GM12878 (cell line): ENCODE results near the gene PPP2R5B. TPM values are rescaled to one million over a fixed set of nuclear protein-coding genes. Genes with fewer than 3 reads are reported as not detected.

Experiments used
- ATAC-seq: fragments of 200-7000 bp; cut with Tn5 transposase; 3 replicates; pipeline ENCODE4 v1.9.1; 2020; ENCODE audit warnings: mild to moderate bottlenecking, moderate library complexity
- BruUV-seq: library from RNA; stranded (reverse); fragments of 400-500 nt; replicated peaks from 2 replicates; lab custom pipeline; 2021; lab: Mats Ljungman, UMichigan
- CTCF ChIA-PET: fragments of 300-600 bp; sonication (Branson Sonifier 250); formaldehyde crosslinking; extraction: SDS; loops from one replicate; lab custom pipeline; 2021; ENCODE audit warnings: inconsistent platforms; lab: Yijun Ruan, JAX
- POLR2A ChIA-PET: fragments of 350-600 bp; formaldehyde crosslinking; extraction: SDS; loops from one replicate; lab custom pipeline; 2021; ENCODE audit warnings: inconsistent platforms; lab: Charles Lee
- RAD21 ChIA-PET: fragments of 300-600 bp; sonication (Branson Sonifier 250); formaldehyde crosslinking; loops from one replicate; lab custom pipeline; 2023; ENCODE audit warnings: antibody characterized with exemption; ENCODE audit not compliant: unreplicated experiment; lab: Charles Lee
- SMC1A ChIA-PET: fragments of 300-600 bp; sonication (Branson Sonifier 250); formaldehyde crosslinking; loops from one replicate; lab custom pipeline; 2023; ENCODE audit not compliant: unreplicated experiment, uncharacterized antibody; lab: Charles Lee
- DNase-seq: peaks from one replicate; pipeline ENCODE4 v3.0.0-alpha.2; 2011; ENCODE audit warnings: low read depth, low spot score
- FAIRE-seq: peaks from 3 replicates; lab custom pipeline; 2011; peaks lifted over from hg19 to GRCh38; lab: Jason Lieb, UNC
- H2AFZ ChIP-seq: 2 replicates; pipeline ENCODE4 v1.6.0; 2011; ENCODE audit warnings: low read depth, low read length, control low read depth; ENCODE audit not compliant: control insufficient read depth
- H3K27ac ChIP-seq: 2 replicates; pipeline ENCODE4 v1.5.1; 2011; ENCODE audit warnings: control low read depth; ENCODE audit not compliant: control insufficient read depth, insufficient read depth
- H3K27me3 ChIP-seq, 2 experiments: replicated peaks in 1 of 2; 2 replicates each; pipeline versions ENCODE4 v1.6.0 to v1.6.1; 2011; ENCODE audit warnings: low read length in 1 of 2; ENCODE audit not compliant: control insufficient read depth in 2 of 2, insufficient read depth in 2 of 2
- H3K36me3 ChIP-seq, 2 experiments: 2 replicates each; pipeline ENCODE4 v1.5.1; 2011; ENCODE audit warnings: low read length in 1 of 2; ENCODE audit not compliant: control insufficient read depth in 2 of 2, insufficient read depth in 2 of 2
- H3K4me1 ChIP-seq: 2 replicates; pipeline ENCODE4 v1.6.1; 2011; ENCODE audit warnings: mild to moderate bottlenecking, low read length, moderate library complexity, mixed read lengths; ENCODE audit not compliant: control insufficient read depth, insufficient read depth
- H3K4me2 ChIP-seq: 2 replicates; pipeline ENCODE4 v1.6.0; 2011; ENCODE audit warnings: control low read depth; ENCODE audit not compliant: control insufficient read depth, insufficient read depth
- H3K4me3 ChIP-seq: fragments of 200-600 bp; sonication (generic); 2 replicates; pipeline ENCODE4 v1.5.1; 2016
- H3K79me2 ChIP-seq: 2 replicates; pipeline ENCODE4 v1.6.0; 2011; ENCODE audit warnings: low read length; ENCODE audit not compliant: control insufficient read depth, insufficient read depth
- H3K9ac ChIP-seq: 2 replicates; pipeline ENCODE4 v1.8.0; 2011; ENCODE audit warnings: low read length, control low read depth, mixed read lengths; ENCODE audit not compliant: control insufficient read depth, insufficient read depth
- H3K9me3 ChIP-seq: replicated peaks from 3 replicates; pipeline ENCODE4 v1.5.1; 2011; ENCODE audit warnings: mild to moderate bottlenecking, low read length; ENCODE audit not compliant: control insufficient read depth, insufficient read depth
- H4K20me1 ChIP-seq: 2 replicates; pipeline ENCODE4 v1.6.0; 2011; ENCODE audit not compliant: control insufficient read depth, insufficient read depth
- EGR1 ChIP-seq, 2 experiments: IDR thresholded peaks; 1 replicate in 1 of 2; 2 replicates in 1 of 2; pipeline ENCODE4 v1.6.1; 2011 to 2012; ENCODE audit warnings: low read depth in 2 of 2, low read length in 2 of 2, borderline replicate concordance in 1 of 2, mild to moderate bottlenecking in 1 of 2, moderate library complexity in 1 of 2
- EP300 ChIP-seq, 2 experiments: fragments of 150-350 bp in 1 of 2; IDR thresholded peaks; 2 replicates each; pipeline ENCODE4 v1.6.1; 2011 to 2012; ENCODE audit warnings: low read depth in 2 of 2, low read length in 2 of 2, borderline replicate concordance in 1 of 2, improper control_type of control experiment in 1 of 2, inconsistent platforms in 1 of 2; ENCODE audit not compliant: control insufficient read depth in 1 of 2
- EZH2 ChIP-seq: IDR thresholded peaks from 2 replicates; pipeline ENCODE4 v1.6.1; 2012; ENCODE audit warnings: low read depth, mild to moderate bottlenecking, control low read depth, inconsistent platforms, low read length, borderline replicate concordance; ENCODE audit not compliant: control insufficient read depth
- HDGF ChIP-seq: fragments of 450-650 bp; IDR thresholded peaks from 2 replicates; pipeline ENCODE4 v1.6.1; 2016; ENCODE audit warnings: antibody characterized with exemption
- SRF ChIP-seq, 2 experiments: IDR thresholded peaks; 2 replicates each; pipeline ENCODE4 v1.6.1; 2011; ENCODE audit warnings: low read depth in 2 of 2, low read length in 2 of 2, mild to moderate bottlenecking in 1 of 2, moderate library complexity in 1 of 2
- TAF1 ChIP-seq: IDR thresholded peaks from 2 replicates; pipeline ENCODE4 v1.6.1; 2011; ENCODE audit warnings: mild to moderate bottlenecking, low read depth, low read length, borderline replicate concordance
- WGBS: methylation state at CpG from one replicate; pipeline ENCODE4 v1.1.6; 2016; ENCODE audit warnings: low lambda C conversion rate; ENCODE audit not compliant: insufficient replicate concordance, insufficient coverage; ENCODE audit errors: missing lambda C conversion rate; 5-methylcytosine and 5-hydroxymethylcytosine counted together
- in situ Hi-C: fragments of 300-500 bp; cut with MboI; formaldehyde crosslinking; loops from 9 replicates; pipeline ENCODE4 v1.14.3; 2018; ENCODE audit warnings: mixed read lengths
- intact Hi-C: fragments of 100-400 bp; cut with micrococcal nuclease; formaldehyde crosslinking; loops from one replicate; pipeline ENCODE4 v1.14.2; 2022; ENCODE audit not compliant: unreplicated experiment
- polyA plus RNA-seq, 11 experiments: library from polyadenylated mRNA; depleted of rRNA in 4 of 11; unstranded in 6 of 11; stranded (reverse) in 5 of 11; fragments of >200 nt; fragmentation: Nextera tagmentation in 4 of 11; fragmentation: Illumina TruSeq in 1 of 11; extraction: Ambion mirVana in 4 of 11; extraction: Trizol in 1 of 11; gene quantifications; 1 replicate in 1 of 11; 2 replicates in 10 of 11; pipeline versions ENCODE4 v1.2.1 to v1.2.3, GENCODE V29; 2011 to 2016; ENCODE audit warnings: inconsistent platforms in 2 of 11, missing spikeins in 2 of 11, low read depth in 1 of 11
- total RNA-seq, 4 experiments: library from RNA; depleted of rRNA in 3 of 4; stranded (reverse); fragments of >200 nt in 3 of 4; fragmentation: Illumina TruSeq in 1 of 4; extraction: Trizol in 1 of 4; gene quantifications; 2 replicates each; pipeline versions ENCODE4 v1.2.1 to v1.2.3, GENCODE V29; 2013 to 2021
- TF ChIP-seq, protein P1 (sequence below): IDR thresholded peaks from 2 replicates; pipeline ENCODE4 v1.6.1; 2012; ENCODE audit warnings: low read length, inconsistent platforms

PPP2R5B gene
- total and polyA plus RNA-seq, 10 of the 15 experiments (the other 5 are each of a cell fraction or from before 2014, with no cell fraction given): 0.08 to 6.7 (median 2.0) TPM

DNA sequence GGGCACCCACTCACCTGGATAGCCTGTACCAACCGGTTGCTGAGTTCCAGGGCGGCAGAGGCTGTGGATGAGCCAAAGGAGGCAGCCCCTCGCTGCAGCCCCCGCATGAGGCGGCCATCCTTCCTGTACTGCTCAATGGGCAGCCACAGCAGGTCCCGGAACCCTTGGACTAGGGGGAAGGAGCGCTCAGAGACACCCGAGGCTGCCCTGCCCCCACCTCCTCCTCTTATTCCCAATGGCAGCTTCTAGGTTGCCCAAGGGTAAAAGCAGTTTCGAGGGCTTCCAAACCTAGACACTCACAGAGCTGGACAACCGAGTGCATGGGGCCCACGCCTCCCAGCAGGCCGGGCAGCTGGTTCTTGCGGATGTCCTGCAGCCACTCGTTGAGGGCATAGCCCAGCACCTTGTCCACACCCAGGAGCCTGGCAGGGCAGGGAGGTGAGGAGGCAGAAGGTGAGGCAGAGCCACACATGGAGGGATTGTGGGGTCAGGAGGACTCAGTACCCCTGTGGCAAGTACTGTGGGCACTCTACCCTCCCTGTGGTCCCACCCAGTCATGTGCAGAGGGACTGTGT, 28.0 kb upstream of the PPP2R5B start:
- Histone ChIP-seq H3K4me2 (no peak overlapping the region), H3K4me3 (no peak overlapping the region), H3K27me3 (no peaks in the 10 kb centered on the region), H3K27ac (no peak overlapping the region), H3K4me1 (peaks cover 9% of the 10 kb centered on the region), H4K20me1 (no peaks in the 10 kb centered on the region), H3K9me3 (no peaks in the 10 kb centered on the region), H2AFZ (no peak overlapping the region), H3K9ac (no peak overlapping the region), H3K36me3 (peaks cover 0 to 3% of the 10 kb centered on the region in 2 experiments; a peak in 1 of 4 replicates), H3K79me2 (no peaks in the 10 kb centered on the region)
- BruUV-seq: no TSS peak
- ChIA-PET RAD21 (interaction anchor here (1.0 to 5.7 kb wide), 3 partner anchors 24 to 52 kb away, joined by 3 to 101 read pairs (median 4); partner anchors contain the start of gene CDC42BPG), CTCF (interaction anchor here (0.5 to 30.0 kb wide), 4 partner anchors 40 to 238 kb away, joined by 3 to 1208 read pairs (median 4); partner anchors contain the start of genes CDC42BPG, SYVN1 and ZNHIT2), POLR2A (interaction anchor here (0.6 to 1.4 kb wide), 4 partner anchors 32 to 50 kb away, joined by 3 to 5 read pairs (median 4); no protein-coding TSS in a partner anchor), SMC1A (interaction anchor here (4.1 to 7.2 kb wide), 2 partner anchors 47 to 48 kb away, joined by 18 to 138 read pairs; no protein-coding TSS in a partner anchor)
- in situ Hi-C loops (no loop called here), intact Hi-C loops (no loop called here)
- FAIRE-seq (no peak), ATAC-seq (no peak), DNase-seq (no peak)
- 83% methylated on average over 14 of the region's 14 CpGs for WGBS
- TF ChIP-seq EP300 (IDR thresholded peaks at IDR 0.05; ENCODE audit: borderline replicate concordance in 1 of 2, control insufficient read depth in 1 of 2, low read depth in 2 of 2, low read length in 2 of 2): no peak
- no peak for TF ChIP-seq SRF (IDR thresholded peaks at IDR 0.05; ENCODE audit: low read depth in 2 of 2, low read length in 2 of 2)

DNA sequence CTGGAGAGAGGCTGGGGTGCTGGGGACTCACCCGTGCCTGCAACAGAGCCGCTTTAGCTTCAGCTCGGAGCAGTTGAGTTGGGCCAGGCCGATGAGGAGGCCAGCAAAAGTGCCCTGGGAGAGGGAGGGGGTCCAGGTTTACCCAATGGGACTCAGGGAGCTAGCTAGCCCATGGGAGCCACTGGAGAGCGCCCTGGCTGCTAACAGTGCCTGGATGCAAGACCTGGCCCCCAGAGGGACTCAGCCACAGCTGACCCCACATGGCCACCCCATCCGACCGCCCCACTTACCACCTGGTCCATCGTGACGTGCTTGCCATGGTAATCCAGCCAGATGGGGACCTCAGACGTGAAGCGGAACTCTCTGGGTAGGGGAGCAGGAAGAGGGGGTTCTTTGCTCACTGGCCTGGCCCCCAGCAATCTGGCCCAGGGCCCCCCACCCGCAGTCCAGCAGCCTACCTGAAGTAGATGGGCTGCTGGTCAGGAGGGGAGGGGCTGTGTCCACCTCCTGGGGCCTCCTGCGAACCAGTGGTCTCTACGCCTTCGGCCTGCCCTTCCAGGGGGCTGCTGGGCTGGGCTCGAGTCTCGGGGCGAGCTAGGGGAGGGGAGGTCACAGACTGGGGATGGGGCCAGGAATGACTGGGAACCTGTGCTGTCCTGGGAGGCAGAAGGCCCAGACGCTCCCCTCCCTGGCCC, 27.0 kb upstream of the PPP2R5B start:
- DNase-seq: no peak
- H3K9me3 ChIP-seq: no peaks in the 10 kb centered on the region
- no peaks in the 10 kb centered on the region for H3K79me2 ChIP-seq
- in situ Hi-C loops (no loop called here), intact Hi-C loops (no loop called here)
- no peak overlapping the region for H3K27ac ChIP-seq
- no TSS peak for BruUV-seq
- ATAC-seq: no peak
- ChIA-PET POLR2A (interaction anchor here (1.0 to 1.4 kb wide), 3 partner anchors 33 to 51 kb away, joined by 3 to 5 read pairs (median 4); no protein-coding TSS in a partner anchor), RAD21 (interaction anchor here (0.6 kb wide), 1 partner anchor 50 kb away, joined by 3 read pairs; no protein-coding TSS in a partner anchor), SMC1A (interaction anchor here (4.1 kb wide), 1 partner anchor 48 kb away, joined by 18 read pairs; no protein-coding TSS in a partner anchor), CTCF (interaction anchor here (3.6 to 30.0 kb wide), 2 partner anchors 9 to 41 kb away, joined by 15 to 1208 read pairs; partner anchors contain the start of gene CDC42BPG)
- peaks cover 9% of the 10 kb centered on the region for H3K4me1 ChIP-seq
- no peak overlapping the region for H3K4me2 ChIP-seq
- 90% methylated on average over 19 of the region's 19 CpGs for WGBS
- FAIRE-seq: no peak
- H3K9ac ChIP-seq: no peak overlapping the region
- no peaks in the 10 kb centered on the region for H3K27me3 ChIP-seq
- H3K4me3 ChIP-seq: no peak overlapping the region
- H3K36me3 ChIP-seq: peaks cover 0 to 3% of the 10 kb centered on the region in 2 experiments; a peak in 1 of 4 replicates
- no peaks in the 10 kb centered on the region for H4K20me1 ChIP-seq
- no peak overlapping the region for H2AFZ ChIP-seq
- no peak for TF ChIP-seq EGR1 (IDR thresholded peaks at IDR 0.05; ENCODE audit: borderline replicate concordance in 1 of 2, low read depth in 2 of 2, low read length in 2 of 2)
- no peak for TF ChIP-seq EZH2
- TF ChIP-seq, protein P1, sequence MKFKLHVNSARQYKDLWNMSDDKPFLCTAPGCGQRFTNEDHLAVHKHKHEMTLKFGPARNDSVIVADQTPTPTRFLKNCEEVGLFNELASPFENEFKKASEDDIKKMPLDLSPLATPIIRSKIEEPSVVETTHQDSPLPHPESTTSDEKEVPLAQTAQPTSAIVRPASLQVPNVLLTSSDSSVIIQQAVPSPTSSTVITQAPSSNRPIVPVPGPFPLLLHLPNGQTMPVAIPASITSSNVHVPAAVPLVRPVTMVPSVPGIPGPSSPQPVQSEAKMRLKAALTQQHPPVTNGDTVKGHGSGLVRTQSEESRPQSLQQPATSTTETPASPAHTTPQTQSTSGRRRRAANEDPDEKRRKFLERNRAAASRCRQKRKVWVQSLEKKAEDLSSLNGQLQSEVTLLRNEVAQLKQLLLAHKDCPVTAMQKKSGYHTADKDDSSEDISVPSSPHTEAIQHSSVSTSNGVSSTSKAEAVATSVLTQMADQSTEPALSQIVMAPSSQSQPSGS: no peak
- no peak for TF ChIP-seq HDGF
- TF ChIP-seq TAF1: no peak
